ENCODE measurements around the gene RCN1.
"Not testable (repeated sequence)": the region's sequence is repeated elsewhere in the genome, so short reads cannot be mapped to it uniquely, and the experiment has no call there.

Gene RCN1

DNA sequence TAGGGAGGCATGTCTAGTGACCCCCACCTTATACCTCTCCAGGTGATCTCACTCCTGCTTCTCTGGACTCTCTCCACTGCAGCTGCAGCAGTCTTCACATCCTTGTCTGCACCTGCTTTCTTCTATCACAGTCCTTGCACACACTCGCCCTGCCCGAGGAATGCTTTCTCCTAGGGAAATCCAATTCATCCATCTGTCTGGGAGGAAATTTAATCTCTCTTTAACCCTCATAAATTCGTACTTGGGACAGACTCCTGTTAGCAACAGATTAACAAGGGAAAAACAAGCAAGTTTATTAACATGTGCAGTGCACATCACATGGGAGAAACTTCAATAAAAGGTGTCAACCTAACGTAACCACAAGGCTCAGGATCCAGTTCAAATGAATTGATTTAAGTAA lies 11.3 kb upstream of the RCN1 start:
- no peak for DNase-seq (ENCODE audit: low read depth, low spot score)

- no peak for DNase-seq (ENCODE audit: low read depth, low spot score)
These were observed 10.4 kb upstream of the RCN1 start for GRCh38 chr11:32080361-32080980.

GRCh38 chr11:32081129-32081641 lies 9.7 kb upstream of the RCN1 start:
- no peak for DNase-seq (ENCODE audit: low read depth, low spot score)

DNA sequence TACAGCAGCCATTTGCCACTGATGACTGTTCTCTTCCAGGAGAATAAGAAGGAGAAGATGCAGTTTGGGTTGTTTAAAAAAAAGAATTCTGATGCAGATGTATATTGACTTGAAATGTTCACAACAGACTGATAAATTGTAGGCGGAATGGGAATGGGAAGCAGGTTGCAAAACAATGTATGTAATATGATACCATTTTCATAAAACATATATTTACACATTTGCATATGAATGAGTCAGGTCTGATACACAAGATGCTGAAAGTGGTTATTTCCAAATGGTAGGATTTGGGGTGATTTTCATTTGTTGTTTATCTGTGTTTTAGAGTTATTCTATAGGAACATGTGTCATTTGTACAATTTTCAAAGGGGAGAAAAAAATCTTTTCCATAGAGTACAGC lies 9.0 kb upstream of the RCN1 start:
- no peak for DNase-seq (ENCODE audit: low read depth, low spot score)

DNA sequence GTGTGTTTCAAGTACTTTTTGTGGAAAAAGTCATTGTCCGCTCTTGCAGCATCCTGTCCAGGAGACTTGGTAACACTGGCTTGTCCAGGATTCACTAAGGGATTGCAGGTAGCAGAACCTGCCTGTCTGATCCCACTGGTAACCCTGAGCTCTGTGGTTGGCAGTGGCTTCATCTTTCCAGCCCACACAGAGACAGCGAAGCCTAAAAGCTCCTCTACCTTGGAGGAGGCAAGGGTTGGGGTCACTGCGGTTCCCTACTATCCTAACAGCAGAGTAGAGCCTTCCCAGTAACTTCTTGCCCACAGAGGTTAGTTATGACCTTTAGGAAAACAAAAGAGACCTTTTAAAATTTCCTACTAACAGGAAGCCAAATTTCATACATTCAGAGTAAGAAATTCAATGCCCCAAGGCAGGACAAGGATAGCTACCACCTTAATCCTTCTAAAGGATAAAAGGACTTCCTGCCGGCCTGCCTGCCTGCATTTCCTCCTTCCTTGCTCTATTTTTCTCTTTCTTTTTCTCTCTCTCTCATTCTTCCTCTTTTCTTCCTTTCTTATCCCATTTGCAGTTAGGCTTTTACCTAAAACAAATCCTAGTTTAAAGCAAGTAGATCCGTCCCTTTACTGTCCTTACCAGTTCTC lies 8.4 kb upstream of the RCN1 start:
- DNase-seq (ENCODE audit: low read depth, low spot score) = no peak

DNA sequence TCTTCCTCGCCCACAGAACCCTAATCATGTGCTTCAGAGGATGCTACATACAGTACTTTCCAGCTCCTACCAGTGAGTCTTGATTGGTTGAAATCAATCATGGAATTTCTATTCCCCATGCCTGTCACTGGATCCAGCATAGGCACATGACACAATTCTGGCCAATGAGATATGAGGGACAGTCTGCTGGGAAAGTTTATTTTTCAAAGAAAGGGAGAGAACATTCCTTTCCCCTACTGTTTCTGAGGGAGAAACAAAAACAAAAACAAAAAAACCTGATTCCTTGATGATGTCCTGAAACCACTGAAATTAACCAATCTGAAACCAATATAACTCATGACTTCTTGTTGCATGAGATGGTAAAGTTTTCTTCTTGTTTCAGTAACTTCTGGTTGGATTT lies 3.3 kb upstream of the RCN1 start:
- no peak for DNase-seq (ENCODE audit: low read depth, low spot score)

DNA sequence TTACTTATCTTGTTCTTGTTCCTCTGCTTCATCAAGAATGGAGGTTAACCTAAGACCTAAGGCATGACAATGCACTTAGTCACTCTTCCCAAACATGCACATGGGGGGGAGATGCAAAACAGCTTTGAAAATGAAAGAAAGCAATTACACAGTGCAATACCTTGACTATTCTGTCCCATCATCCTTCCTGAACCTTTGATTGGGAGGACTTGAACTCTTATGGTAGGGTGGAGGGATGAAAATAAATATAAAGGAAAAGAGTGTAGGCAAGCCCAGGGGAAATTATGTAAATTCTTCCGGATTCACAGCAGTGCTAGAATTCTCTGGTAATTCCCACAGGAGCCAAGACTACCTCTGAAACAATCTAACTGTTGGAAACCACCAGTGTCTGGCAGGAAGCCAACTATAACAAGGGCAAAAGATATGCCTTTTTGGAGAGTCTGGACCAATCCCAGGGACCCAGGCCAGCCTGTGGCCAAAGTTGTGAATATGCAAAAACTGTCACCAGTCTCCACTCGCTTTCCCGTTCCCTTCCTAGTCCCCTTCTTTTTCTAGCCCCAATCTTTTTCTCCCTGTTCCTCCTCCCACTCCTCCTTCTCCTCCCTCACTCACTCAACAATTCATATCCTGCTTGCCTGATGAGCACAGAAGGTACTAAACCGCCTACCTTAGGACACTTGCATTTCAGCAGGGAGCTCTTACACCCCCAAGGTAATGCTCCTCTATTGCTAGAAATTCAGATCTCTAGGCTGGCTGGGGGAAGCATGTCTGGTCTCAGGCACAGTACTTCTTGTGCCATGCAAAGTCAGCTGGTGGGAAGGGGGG lies 2.5 kb upstream of the RCN1 start:
- peak; percentile 42 for DNase-seq (ENCODE audit: low read depth, low spot score)

- no peak for DNase-seq (ENCODE audit: low read depth, low spot score)
These were observed 1.8 kb downstream of the RCN1 start for GRCh38 chr11:32092581-32093170.

DNA sequence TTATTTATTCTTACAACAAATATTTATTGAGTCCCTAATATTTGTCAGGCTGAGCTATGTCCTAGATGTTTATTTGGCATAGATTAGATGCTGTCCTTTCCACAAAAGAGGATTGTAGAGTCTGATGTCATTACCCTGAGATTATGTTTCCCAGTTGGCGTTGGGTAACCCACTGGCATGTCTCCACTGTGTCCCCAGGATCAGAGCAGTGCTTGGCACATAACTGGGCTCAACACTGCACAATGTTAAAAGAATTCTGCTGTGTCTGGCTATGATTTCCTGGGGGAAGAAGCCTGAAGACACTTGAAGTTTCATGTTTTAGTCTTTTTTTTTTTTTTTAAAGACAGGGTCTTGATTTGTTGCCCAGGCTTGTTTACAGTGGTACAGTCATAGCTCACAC lies 4.0 kb downstream of the RCN1 start:
- no peak for DNase-seq (ENCODE audit: low read depth, low spot score)

DNA sequence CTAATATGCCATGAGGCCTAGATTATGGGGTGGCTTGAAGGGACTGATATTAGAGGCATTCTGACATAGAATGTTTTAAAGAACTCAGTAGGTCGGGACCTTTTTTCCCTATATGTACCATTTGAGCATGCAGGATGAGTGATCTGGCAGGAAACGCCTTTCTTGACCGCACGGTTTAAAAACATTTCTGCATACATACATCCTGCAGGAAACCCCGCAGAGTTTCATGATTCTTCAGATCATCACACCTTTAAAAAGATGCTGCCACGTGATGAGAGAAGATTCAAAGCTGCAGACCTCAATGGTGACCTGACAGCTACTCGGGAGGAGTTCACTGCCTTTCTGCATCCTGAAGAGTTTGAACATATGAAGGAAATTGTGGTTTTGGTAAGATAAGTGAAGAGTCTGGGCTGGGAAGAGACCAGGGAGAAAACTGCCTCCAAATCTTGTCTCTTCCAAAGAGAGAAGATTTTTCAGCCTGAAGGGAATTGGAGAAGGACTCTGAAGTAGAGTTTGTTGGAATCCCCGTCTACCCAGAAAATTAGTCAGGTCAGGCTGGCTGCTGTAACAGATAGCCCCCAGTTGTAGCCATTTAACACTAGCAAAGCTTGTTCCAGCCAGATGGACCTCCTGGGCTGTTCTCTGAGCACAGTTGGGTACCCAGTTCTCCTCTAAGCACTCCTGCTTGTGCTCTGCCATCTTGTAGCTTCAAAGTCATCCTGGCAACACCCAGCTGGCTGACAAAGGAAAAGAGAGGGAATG lies 7.4 kb downstream of the RCN1 start:
- no peak for DNase-seq (ENCODE audit: low read depth, low spot score)

GRCh38 chr11:32099516-32099915 lies 8.6 kb downstream of the RCN1 start:
- no peak for DNase-seq (ENCODE audit: low read depth, low spot score)

DNA sequence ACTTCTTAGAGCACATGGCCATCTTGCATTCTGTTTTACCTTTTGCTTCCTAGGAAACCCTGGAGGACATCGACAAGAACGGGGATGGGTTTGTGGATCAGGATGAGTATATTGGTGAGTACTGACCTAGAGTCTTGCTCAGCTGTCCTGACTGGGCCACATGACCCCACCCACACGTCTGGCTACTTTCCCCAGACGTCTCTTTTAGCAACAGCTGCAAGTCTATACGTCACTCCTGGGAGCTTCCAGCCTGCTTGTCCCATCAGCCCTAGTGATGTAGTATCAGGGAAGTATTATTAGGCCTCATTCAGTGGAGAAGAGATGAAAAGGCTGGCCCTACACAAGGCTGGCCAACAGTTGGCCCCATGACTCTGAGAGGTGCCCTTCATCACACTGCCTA lies 9.6 kb downstream of the RCN1 start:
- DNase-seq (ENCODE audit: low read depth, low spot score) = no peak

DNA sequence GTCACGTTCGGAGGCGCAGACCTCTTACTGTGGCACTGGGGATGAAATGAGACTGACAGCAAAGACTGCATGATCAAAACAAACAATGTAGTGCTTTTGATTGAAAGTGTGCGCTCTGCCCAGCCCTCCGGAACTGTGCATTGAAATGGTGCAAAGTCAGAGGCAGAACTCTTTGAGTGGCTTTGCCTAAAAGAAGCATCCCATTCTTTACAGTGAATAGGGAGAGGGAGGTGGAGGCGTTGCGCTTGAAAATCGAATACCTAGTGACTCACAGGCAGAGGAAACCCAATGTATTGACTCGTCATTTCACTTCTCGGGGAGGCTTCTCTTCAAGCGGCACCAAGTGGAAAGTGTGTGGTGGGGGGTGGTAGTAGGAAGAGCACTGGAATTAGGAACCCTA lies 10.9 kb downstream of the RCN1 start:
- no peak for DNase-seq (ENCODE audit: low read depth, low spot score)

DNA sequence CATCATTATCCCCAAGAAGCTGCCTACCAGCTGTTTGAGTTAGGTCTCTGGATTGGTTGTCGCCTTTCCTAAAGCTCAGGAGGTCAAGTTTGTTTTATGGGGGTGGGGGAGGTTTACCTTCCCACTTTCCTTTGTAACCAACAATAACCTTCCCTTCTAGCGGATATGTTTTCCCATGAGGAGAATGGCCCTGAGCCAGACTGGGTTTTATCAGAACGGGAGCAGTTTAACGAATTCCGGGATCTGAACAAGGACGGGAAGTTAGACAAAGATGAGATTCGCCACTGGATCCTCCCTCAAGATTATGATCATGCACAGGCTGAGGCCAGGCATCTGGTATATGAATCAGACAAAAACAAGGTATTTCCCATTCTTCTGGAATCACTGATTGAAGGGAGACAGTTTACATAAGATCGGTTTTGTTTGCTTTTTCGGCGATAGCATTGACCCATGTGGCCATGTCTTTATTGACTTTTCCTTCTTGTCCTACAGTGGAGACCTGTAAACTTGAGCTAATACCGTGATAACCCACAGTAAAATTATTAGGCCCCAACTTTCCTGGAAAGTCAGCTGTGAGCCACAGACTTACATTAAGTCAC lies 12.3 kb downstream of the RCN1 start:
- not testable (repeated sequence) for DNase-seq (ENCODE audit: low read depth, low spot score)

GRCh38 chr11:32103941-32104340 lies 13.1 kb downstream of the RCN1 start:
- no peak for DNase-seq (ENCODE audit: low read depth, low spot score)

DNA sequence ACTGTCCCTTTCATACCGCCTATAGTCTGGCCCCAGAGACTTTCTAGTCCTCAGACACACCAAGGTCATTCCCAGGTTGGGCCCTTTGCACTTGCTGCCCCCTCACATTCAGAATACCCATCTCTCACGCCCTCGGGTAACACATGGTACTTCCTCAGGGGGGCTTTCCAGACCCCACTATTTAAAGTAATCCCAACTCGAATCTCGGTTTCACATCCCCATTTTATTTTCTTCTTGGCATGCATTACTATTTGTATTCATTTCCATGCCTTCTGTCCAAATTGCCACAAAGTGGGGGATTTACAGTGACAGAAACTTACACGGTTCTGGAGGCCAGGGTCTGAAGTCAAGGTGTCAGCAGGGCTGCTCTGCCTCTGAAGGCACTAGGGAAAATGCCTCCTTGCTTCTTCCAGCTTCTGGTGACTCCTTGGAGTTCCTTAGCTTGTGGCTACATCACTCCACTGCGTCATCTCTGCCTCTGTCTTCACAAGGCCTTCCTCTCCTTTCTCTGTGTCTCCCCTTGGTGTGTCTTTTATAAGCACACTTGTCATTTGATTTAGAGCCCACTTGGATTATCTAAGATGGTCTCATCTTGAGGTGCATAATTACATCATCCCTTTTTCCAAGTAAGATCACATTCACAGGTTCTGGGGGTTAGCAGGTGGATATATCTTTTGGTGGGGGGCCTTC lies 15.1 kb downstream of the RCN1 start:
- DNase-seq (ENCODE audit: low read depth, low spot score) = no peak

GRCh38 chr11:32107647-32108046 lies 16.8 kb downstream of the RCN1 start:
- no peak for DNase-seq (ENCODE audit: low read depth, low spot score)

DNA sequence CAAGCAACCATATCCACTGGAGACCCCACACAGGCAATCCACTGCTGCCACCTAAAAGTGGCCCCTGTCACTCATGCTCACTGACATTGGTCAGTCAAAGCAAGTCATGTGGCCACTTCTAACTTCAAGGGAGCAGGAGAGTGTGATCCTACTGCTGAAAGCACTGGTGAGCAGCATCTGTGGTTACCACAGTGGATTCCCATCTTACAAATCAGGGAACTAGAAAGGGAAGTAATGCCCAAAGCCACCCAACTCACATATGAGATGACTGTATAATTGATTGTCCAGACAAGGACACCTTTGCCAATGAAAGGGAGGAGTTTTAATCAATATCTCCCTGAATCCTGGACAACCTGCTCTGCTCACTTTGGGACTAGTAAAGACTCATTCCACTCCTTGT lies 17.7 kb downstream of the RCN1 start:
- DNase-seq (ENCODE audit: low read depth, low spot score) = no peak

DNA sequence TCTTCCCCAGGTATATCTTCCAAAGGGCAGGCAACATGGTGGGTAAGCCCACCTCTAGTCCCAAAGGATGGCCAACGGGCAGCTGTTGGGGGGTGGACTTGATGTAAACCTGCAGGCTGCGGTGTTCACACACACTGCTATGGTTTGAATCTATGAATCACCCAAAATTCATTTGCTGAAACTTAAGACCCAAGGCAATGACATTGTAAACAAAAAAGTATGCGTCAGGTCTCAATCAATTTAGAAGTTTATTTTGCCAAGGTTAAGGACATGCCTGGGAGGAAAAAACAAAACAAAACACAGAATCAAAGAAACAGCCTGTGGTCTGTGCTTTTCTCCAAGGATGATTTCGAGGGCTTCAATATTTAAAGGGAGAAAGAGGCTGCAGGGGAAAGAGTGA lies 18.3 kb downstream of the RCN1 start:
- DNase-seq (ENCODE audit: low read depth, low spot score) = peak; percentile 52

- DNase-seq (ENCODE audit: low read depth, low spot score) = no peak
These were observed 18.7 kb downstream of the RCN1 start for GRCh38 chr11:32109592-32109991.

GRCh38 chr11:32110795-32111194 lies 19.9 kb downstream of the RCN1 start:
- no peak for DNase-seq (ENCODE audit: low read depth, low spot score)

Data from brain pericyte (primary cell).